ENCODE results near the gene PRR14.

- TF ChIP-seq CTCF (IDR thresholded peaks at IDR 0.05), result peak in 3 of 4 experiments; percentile 61 to 84 (median 64)
- peak; percentile 30 to 37 for TF ChIP-seq POLR2A (IDR thresholded peaks at IDR 0.05)
- peak; percentile 19 for TF ChIP-seq POLR2AphosphoS5 (IDR thresholded peaks at IDR 0.05)
Measured at GRCh38 chr16:30651124-30652004, 604 bp downstream of the PRR14 start.

Data from gastroesophageal sphincter (tissue), 3 donors.